Upper lobe of left lung (tissue), 6 donors: ENCODE data around the gene GAK. TPM values are rescaled to one million over a fixed set of nuclear protein-coding genes. Genes with fewer than 3 reads are reported as not detected.

Source experiments
- ATAC-seq, 2 donors: fragments of 200-7000 bp; cut with Tn5 transposase; one replicate each; pipeline ENCODE4 v1.9.1; 2022; ENCODE audit warnings: mild to moderate bottlenecking in 2 of 2, moderate library complexity in 2 of 2; ENCODE audit not compliant: low FRiP score in 2 of 2
- DNase-seq, 2 donors: peaks; one replicate each; pipeline ENCODE4 v3.0.0-alpha.2; 2019 to 2020
- H3K27ac ChIP-seq, 4 donors: fragments of 200-600 bp; sonication (generic); one replicate each; pipeline ENCODE4 v1.5.1; 2016 to 2019
- H3K27me3 ChIP-seq, 4 donors: fragments of 200-600 bp; sonication (generic); one replicate each; pipeline ENCODE4 v1.5.1; 2017 to 2019
- H3K36me3 ChIP-seq, 4 donors: fragments of 200-600 bp; sonication (generic); one replicate each; pipeline ENCODE4 v1.5.1; 2016 to 2019
- H3K4me1 ChIP-seq, 4 donors: fragments of 200-600 bp; sonication (generic); one replicate each; pipeline ENCODE4 v1.5.1; 2018 to 2019
- H3K4me3 ChIP-seq, 4 donors: fragments of 200-600 bp; sonication (generic); one replicate each; pipeline ENCODE4 v1.5.1; 2017 to 2019; ENCODE audit warnings: mild to moderate bottlenecking in 2 of 4, moderate library complexity in 1 of 4
- H3K9me3 ChIP-seq, 4 donors: fragments of 200-600 bp; sonication (generic); one replicate each; pipeline ENCODE4 v1.5.1; 2018 to 2019
- EP300 ChIP-seq, 4 donors: sonication (generic); formaldehyde crosslinking; IDR thresholded peaks; one replicate each; pipeline ENCODE4 v1.5.1; 2017; ENCODE audit warnings: antibody characterized with exemption in 4 of 4, control low read depth in 2 of 4
- POLR2A ChIP-seq, 4 donors: fragments of 450-650 bp; IDR thresholded peaks; one replicate each; pipeline ENCODE4 v1.5.1; 2016 to 2017; ENCODE audit warnings: antibody characterized with exemption in 4 of 4, mild to moderate bottlenecking in 2 of 4
- POLR2AphosphoS5 ChIP-seq, 2 donors: sonication (generic); formaldehyde crosslinking; IDR thresholded peaks; one replicate each; pipeline ENCODE4 v1.5.1; 2017; ENCODE audit warnings: antibody characterized with exemption in 2 of 2
- WGBS, 2 donors: methylation state at CpG; one replicate each; pipeline ENCODE4 v1.1.5; 2017 to 2018; 5-methylcytosine and 5-hydroxymethylcytosine counted together
- total RNA-seq, 6 donors: library from RNA; depleted of rRNA in 4 of 6; stranded (reverse); fragments of >200 nt in 4 of 6; gene quantifications; one replicate each; pipeline versions ENCODE4 v1.1.0 to v1.2.1, GENCODE V29; 2016 to 2021
- TF ChIP-seq, protein P1 (sequence below), 6 experiments: fragments of 450-650 bp in 4 of 6; fragments of 200-600 bp in 2 of 6; sonication (generic) in 2 of 6; IDR thresholded peaks; one replicate each; pipeline ENCODE4 v1.5.1; 2016 to 2019; ENCODE audit warnings: antibody characterized with exemption in 6 of 6
- donor health status: DM: no; HTN: no; CAD: no; lungs with moderate emphysema.
- donor health status: DM: no; HTN: yes; CAD: no; lungs with severe emphysema.

The GAK gene
- total RNA-seq, 6 donors from 2014 or later, result 116 to 380 (median 154) TPM

DNA sequence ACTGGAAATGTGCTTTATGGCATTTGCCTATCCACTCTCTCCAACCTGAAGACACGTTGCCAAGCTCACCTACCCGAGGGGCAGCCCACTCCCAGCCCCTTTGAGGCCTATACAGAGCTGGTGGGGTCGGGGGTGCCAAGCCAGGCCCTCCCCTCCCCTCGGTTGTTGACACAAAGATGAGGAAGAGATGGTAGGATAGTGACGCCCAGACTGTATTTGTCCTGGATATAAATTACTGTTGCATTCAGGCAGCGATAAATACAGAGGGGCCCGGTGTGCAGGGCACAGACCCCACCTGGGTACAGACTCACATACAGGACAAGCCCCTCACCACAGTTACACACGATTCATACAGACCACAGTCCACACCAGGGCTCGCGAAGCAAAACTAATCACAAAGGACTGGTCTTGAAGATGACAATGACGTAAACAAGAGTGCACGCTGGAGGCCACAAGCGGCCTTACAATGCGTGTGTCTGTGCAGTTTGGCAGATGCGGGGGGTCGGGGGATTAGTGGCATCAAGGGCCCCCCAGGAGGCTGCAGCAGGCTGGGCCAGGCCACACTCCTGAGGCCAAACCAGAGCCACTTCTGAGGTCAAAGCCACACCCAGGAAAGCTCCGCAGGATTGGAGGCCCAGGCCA lies 26.7 kb upstream of the GAK start:
- Histone ChIP-seq H3K4me3 (no peak overlapping the region), H3K4me1 (no peaks in the 10 kb centered on the region), H3K36me3 (peaks cover 0 to 86% (median 52%) of the 10 kb centered on the region in 4 donors), H3K9me3 (no peaks in the 10 kb centered on the region), H3K27me3 (no peaks in the 10 kb centered on the region), H3K27ac (no peak overlapping the region)
- no peak for DNase-seq
- no peak for ATAC-seq
- TF ChIP-seq POLR2AphosphoS5 (IDR thresholded peaks at IDR 0.05), result no peak
- TF ChIP-seq EP300 (IDR thresholded peaks at IDR 0.05), result no peak
- 88 to 89% methylated on average over 16 to 17 of the region's 17 CpGs for WGBS, 2 donors

DNA sequence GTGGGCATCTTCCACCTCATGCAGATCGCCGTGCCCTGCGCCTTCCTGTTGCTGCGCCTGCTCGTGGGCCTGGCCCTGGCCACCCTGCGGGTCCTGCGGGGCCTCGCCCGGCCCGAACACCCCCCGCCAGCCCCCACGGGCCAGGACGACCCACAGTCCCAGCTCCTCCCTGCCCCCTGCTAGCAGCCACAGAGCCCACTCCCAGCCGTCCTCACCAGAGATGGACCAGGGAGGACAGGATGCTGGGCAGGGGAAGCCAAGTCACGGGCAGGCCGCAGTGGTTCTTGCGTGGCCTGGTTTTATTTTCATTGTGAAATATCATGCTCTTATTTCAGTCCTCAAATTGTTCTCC lies 26.2 kb upstream of the GAK start:
- ATAC-seq (no peak), DNase-seq (no peak)
- Histone ChIP-seq H3K27me3 (no peaks in the 10 kb centered on the region), H3K27ac (no peak overlapping the region), H3K4me3 (no peak overlapping the region), H3K36me3 (peaks cover 0 to 89% (median 54%) of the 10 kb centered on the region in 4 donors), H3K4me1 (no peaks in the 10 kb centered on the region), H3K9me3 (no peaks in the 10 kb centered on the region)
- no peak for TF ChIP-seq POLR2AphosphoS5 (IDR thresholded peaks at IDR 0.05)
- TF ChIP-seq EP300 (IDR thresholded peaks at IDR 0.05), result no peak
- TF ChIP-seq, protein P1, sequence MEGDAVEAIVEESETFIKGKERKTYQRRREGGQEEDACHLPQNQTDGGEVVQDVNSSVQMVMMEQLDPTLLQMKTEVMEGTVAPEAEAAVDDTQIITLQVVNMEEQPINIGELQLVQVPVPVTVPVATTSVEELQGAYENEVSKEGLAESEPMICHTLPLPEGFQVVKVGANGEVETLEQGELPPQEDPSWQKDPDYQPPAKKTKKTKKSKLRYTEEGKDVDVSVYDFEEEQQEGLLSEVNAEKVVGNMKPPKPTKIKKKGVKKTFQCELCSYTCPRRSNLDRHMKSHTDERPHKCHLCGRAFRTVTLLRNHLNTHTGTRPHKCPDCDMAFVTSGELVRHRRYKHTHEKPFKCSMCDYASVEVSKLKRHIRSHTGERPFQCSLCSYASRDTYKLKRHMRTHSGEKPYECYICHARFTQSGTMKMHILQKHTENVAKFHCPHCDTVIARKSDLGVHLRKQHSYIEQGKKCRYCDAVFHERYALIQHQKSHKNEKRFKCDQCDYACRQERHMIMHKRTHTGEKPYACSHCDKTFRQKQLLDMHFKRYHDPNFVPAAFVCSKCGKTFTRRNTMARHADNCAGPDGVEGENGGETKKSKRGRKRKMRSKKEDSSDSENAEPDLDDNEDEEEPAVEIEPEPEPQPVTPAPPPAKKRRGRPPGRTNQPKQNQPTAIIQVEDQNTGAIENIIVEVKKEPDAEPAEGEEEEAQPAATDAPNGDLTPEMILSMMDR (IDR thresholded peaks at IDR 0.05), result no peak
- no peak for TF ChIP-seq POLR2A (IDR thresholded peaks at IDR 0.05)
- WGBS, 2 donors, result 92 to 93% methylated on average over 6 to 14 of the region's 17 CpGs

DNA sequence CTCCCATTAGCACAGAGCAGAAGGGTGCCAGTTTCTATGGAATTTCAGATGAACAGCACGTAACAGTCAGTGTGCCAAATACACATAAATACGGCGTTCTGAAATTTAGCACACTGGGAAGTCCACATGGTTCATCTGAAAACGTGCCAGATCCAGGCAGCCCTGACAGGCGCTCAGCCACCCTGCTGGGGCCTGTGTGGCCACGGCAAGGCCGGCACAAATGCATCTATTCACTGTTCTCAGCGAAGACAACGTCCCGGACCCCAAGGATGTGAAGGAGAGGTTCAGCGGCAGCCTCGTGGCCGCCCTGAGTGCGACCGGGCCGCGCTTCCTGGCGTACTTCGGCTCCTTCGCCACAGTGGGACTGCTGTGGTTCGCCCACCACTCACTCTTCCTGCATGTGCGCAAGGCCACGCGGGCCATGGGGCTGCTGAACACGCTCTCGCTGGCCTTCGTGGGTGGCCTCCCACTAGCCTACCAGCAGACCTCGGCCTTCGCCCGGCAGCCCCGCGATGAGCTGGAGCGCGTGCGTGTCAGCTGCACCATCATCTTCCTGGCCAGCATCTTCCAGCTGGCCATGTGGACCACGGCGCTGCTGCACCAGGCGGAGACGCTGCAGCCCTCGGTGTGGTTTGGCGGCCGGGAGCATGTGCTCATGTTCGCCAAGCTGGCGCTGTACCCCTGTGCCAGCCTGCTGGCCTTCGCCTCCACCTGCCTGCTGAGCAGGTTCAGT lies 25.6 kb upstream of the GAK start:
- no peak for ATAC-seq
- Histone ChIP-seq H3K9me3 (no peaks in the 10 kb centered on the region), H3K36me3 (peaks cover 0 to 88% (median 52%) of the 10 kb centered on the region in 4 donors), H3K4me1 (no peaks in the 10 kb centered on the region), H3K27me3 (no peaks in the 10 kb centered on the region), H3K4me3 (no peak overlapping the region), H3K27ac (no peak overlapping the region)
- 95 to 100% methylated on average over 28 to 45 of the region's 45 CpGs for WGBS, 2 donors
- TF ChIP-seq POLR2A (IDR thresholded peaks at IDR 0.05) (no peak), EP300 (IDR thresholded peaks at IDR 0.05) (no peak), POLR2AphosphoS5 (IDR thresholded peaks at IDR 0.05) (no peak)
- TF ChIP-seq, protein P1 (IDR thresholded peaks at IDR 0.05), result no peak
- DNase-seq, result peak in 1 of 2 donors; percentile 85

DNA sequence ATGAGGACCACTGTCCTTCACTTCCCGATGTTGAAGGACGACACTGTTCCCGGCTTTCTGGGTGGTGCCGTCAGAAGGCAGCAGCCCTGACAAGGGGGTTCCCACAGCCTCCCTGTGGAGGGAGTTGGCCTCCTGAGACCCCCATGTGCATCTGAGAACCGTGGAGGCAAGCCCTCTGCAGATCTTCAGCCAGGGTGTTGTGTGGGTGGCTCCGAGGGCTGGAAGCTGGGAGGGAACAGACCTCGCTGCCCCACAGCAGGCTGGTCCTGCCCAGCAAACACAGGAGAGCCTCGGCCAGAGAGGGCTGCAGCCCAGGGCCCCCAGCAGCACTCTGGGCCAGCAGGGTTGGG lies 25.1 kb upstream of the GAK start:
- Histone ChIP-seq H3K9me3 (no peaks in the 10 kb centered on the region), H3K4me3 (no peak overlapping the region), H3K4me1 (no peaks in the 10 kb centered on the region), H3K27ac (no peak overlapping the region), H3K27me3 (no peaks in the 10 kb centered on the region), H3K36me3 (peaks cover 0 to 83% (median 47%) of the 10 kb centered on the region in 4 donors)
- peak in 1 of 2 donors; percentile 45 for DNase-seq
- WGBS, 2 donors, result 84 to 100% methylated on average over 1 to 8 of the region's 8 CpGs
- TF ChIP-seq, protein P1 (IDR thresholded peaks at IDR 0.05), result no peak
- TF ChIP-seq POLR2AphosphoS5 (IDR thresholded peaks at IDR 0.05) (no peak), POLR2A (IDR thresholded peaks at IDR 0.05) (no peak), EP300 (IDR thresholded peaks at IDR 0.05) (no peak)
- ATAC-seq, result no peak

DNA sequence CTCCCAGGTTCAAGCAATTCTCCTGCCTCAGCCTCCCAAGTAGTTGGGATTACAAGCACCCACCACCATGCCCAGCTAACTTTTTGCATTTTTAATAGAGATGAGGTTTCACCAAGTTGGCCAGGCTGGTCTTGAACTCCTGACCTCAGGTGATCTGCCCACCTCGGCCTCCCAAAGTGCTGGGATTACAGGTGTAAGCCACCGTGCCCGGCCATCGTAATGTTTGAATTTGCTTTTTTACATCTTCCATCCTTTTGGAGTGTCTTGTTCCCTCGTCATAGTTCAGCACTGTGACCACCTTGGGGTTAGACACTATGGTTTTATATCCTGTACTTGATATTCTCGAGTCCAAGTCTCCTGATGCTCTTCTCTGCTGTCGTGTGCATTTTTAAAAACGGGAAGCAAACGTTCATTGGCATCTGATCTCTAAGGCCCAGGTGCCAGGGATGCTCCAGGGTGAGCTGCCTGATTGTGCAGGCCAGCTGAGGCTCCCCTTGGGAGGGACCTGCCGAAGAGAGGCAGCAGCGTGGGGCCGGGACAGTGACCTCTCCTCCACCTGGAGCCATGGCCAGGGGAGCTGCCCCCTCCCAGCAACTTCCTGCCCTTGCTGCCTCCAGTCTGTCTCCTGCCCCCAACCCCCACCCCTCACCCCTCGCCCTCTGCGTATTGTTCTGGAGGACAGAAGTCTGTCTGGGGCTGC lies 24.6 kb upstream of the GAK start:
- peak in 1 of 2 donors; percentile 45 for DNase-seq
- Histone ChIP-seq H3K27ac (no peak overlapping the region), H3K9me3 (no peaks in the 10 kb centered on the region), H3K36me3 (peaks cover 0 to 81% (median 44%) of the 10 kb centered on the region in 4 donors), H3K4me3 (no peak overlapping the region), H3K27me3 (no peaks in the 10 kb centered on the region), H3K4me1 (no peaks in the 10 kb centered on the region)
- TF ChIP-seq EP300 (IDR thresholded peaks at IDR 0.05), result no peak
- TF ChIP-seq POLR2AphosphoS5 (IDR thresholded peaks at IDR 0.05), result no peak
- TF ChIP-seq, protein P1 (IDR thresholded peaks at IDR 0.05), result no peak
- TF ChIP-seq POLR2A (IDR thresholded peaks at IDR 0.05), result no peak
- WGBS, 2 donors, result 81 to 87% methylated on average over 10 to 14 of the region's 14 CpGs
- no peak for ATAC-seq
